K562 (cell line): Measurements from ENCODE around the gene RNASEH1. TPM values are rescaled to one million over a fixed set of nuclear protein-coding genes. Genes with fewer than 3 reads are reported as not detected.
A peak's percentile ranks its signal among the peaks of the same experiment; 100 is the strongest.

Experiments used
- BCLAF1 ChIP-seq, 2 experiments: fragments of 450-650 bp in 1 of 2; IDR thresholded peaks; 2 replicates each; pipeline ENCODE4 v1.6.1; 2011 to 2017; ENCODE audit warnings: low read depth in 2 of 2, antibody characterized with exemption in 1 of 2, borderline replicate concordance in 1 of 2, low read length in 1 of 2, mild to moderate bottlenecking in 1 of 2, mixed read lengths in 1 of 2; ENCODE audit not compliant: control insufficient read depth in 1 of 2
- CBX8 ChIP-seq: fragments of 200-600 bp; sonication (generic); IDR thresholded peaks from 2 replicates; pipeline ENCODE4 v1.6.1; 2012; ENCODE audit warnings: borderline replicate concordance, mixed run types, low read depth, mild to moderate bottlenecking, moderate library complexity, mixed read lengths, low read length, control low read depth, inconsistent platforms; ENCODE audit not compliant: poor library complexity, severe bottlenecking; ENCODE audit errors: extremely low read depth
- CHD1 ChIP-seq: fragments of 200-600 bp; sonication (generic); IDR thresholded peaks from one replicate; pipeline ENCODE4 v1.6.1; 2012; ENCODE audit warnings: mild to moderate bottlenecking, moderate library complexity, low read length, inconsistent platforms
- DPF2 ChIP-seq: fragments of 450-650 bp; IDR thresholded peaks from 2 replicates; pipeline ENCODE4 v1.6.1; 2016
- NR3C1 ChIP-seq: sonication (generic); formaldehyde crosslinking; IDR thresholded peaks from 2 replicates; pipeline ENCODE4 v1.8.1; 2022; ENCODE audit warnings: missing genetic modification reagents
- XRCC4 ChIP-seq: IDR thresholded peaks from one replicate; pipeline ENCODE4 v1.6.1; 2011; ENCODE audit not compliant: insufficient read depth, insufficient read length; ENCODE audit errors: extremely low read depth
- ZBTB11 ChIP-seq, 3 experiments: fragments of 200-800 bp in 1 of 3; fragments of 250-450 bp in 1 of 3; fragments of 450-650 bp in 1 of 3; sonication (Bioruptor Pico) in 1 of 3; sonication (Bioruptor generic) in 1 of 3; formaldehyde crosslinking in 1 of 3; IDR thresholded peaks; 2 replicates each; pipeline versions ENCODE4 v1.6.1 to v1.8.0; 2016 to 2022; ENCODE audit warnings: mild to moderate bottlenecking in 2 of 3, missing genetic modification characterization in 2 of 3, missing compliant biosample characterization in 1 of 3, moderate library complexity in 1 of 3
- ZBTB49 ChIP-seq: sonication (generic); formaldehyde crosslinking; IDR thresholded peaks from 2 replicates; pipeline ENCODE4 v1.8.0; 2022; ENCODE audit warnings: missing genetic modification reagents, mild to moderate bottlenecking, borderline replicate concordance
- polyA plus RNA-seq, 8 experiments: library from polyadenylated mRNA; depleted of rRNA in 4 of 8; stranded (reverse) in 5 of 8; unstranded in 3 of 8; fragments of >200 nt; fragmentation: Nextera tagmentation in 2 of 8; fragmentation: Illumina TruSeq in 1 of 8; extraction: Ambion mirVana in 2 of 8; extraction: Trizol in 1 of 8; gene quantifications; 2 replicates each; pipeline versions ENCODE4 v1.2.1 to v1.2.3, GENCODE V29; 2011 to 2014; ENCODE audit warnings: inconsistent platforms in 1 of 8, missing spikeins in 1 of 8
- total RNA-seq, 7 experiments: library from RNA; depleted of rRNA in 6 of 7; stranded (reverse); fragments of >200 nt in 6 of 7; fragmentation: Illumina TruSeq in 2 of 7; extraction: Trizol in 2 of 7; gene quantifications; 2 replicates each; pipeline versions ENCODE4 v1.2.1 to v1.2.3, GENCODE V29; 2011 to 2021; ENCODE audit warnings: low replicate concordance in 1 of 7
- TF ChIP-seq, protein P1 (sequence below): fragments of 250-450 bp; sonication (Bioruptor Pico); IDR thresholded peaks from 2 replicates; pipeline ENCODE4 v1.8.0; 2021; ENCODE audit warnings: moderate library complexity, mild to moderate bottlenecking, inconsistent platforms

The RNASEH1 gene
- total and polyA plus RNA-seq, 9 of the 15 experiments (the other 6 are each of a cell fraction or from before 2014, with no cell fraction given) = 25.7 to 47.5 (median 42.8) TPM

- TF ChIP-seq DPF2 (no peak; the same call in 1 of the 2 replicates), ZBTB49 (CRISPR knock-in tag) (no peak), XRCC4 (no peak), CBX8 (no peak), BCLAF1 (IDR thresholded peaks at IDR 0.05; ENCODE audit: borderline replicate concordance in 1 of 2, control insufficient read depth in 1 of 2, low read depth in 2 of 2, low read length in 1 of 2) (no peak), ZBTB11 (CRISPR knock-in tag; IDR thresholded peaks at IDR 0.05) (peak in 1 of 3 experiments; percentile 66; a peak in 1 of 6 replicates), NR3C1 (CRISPR knock-in tag) (peak; percentile 73), CHD1 (peak; percentile 30)
- TF ChIP-seq, protein P1, sequence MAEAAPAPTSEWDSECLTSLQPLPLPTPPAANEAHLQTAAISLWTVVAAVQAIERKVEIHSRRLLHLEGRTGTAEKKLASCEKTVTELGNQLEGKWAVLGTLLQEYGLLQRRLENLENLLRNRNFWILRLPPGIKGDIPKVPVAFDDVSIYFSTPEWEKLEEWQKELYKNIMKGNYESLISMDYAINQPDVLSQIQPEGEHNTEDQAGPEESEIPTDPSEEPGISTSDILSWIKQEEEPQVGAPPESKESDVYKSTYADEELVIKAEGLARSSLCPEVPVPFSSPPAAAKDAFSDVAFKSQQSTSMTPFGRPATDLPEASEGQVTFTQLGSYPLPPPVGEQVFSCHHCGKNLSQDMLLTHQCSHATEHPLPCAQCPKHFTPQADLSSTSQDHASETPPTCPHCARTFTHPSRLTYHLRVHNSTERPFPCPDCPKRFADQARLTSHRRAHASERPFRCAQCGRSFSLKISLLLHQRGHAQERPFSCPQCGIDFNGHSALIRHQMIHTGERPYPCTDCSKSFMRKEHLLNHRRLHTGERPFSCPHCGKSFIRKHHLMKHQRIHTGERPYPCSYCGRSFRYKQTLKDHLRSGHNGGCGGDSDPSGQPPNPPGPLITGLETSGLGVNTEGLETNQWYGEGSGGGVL (CRISPR knock-in tag) = no peak
Measured at GRCh38 chr2:3519255-3520205, 38.6 kb downstream of the RNASEH1 start, which contains the start of gene ADI1 (continued).
